ENCODE measurements around the gene TAF15. TPM values are rescaled to one million over a fixed set of nuclear protein-coding genes. Genes with fewer than 3 reads are reported as not detected.
A peak's percentile ranks its signal among the peaks of the same experiment; 100 is the strongest.

The TAF15 gene
- 100 to 1,000 TPM in 1 of 4 donors, 10 to 100 TPM in 3; 51.1 to 119 (median 90.1) TPM for total RNA-seq

- peak; percentile 94 to 98 (median 95) for DNase-seq
These were observed at the start of gene TAF15 for GRCh38 chr17:35808962-35809854. TAF15 (plus strand) TSS chr17:35809484; CDS start chr17:35809570, 86 bp downstream.

DNA sequence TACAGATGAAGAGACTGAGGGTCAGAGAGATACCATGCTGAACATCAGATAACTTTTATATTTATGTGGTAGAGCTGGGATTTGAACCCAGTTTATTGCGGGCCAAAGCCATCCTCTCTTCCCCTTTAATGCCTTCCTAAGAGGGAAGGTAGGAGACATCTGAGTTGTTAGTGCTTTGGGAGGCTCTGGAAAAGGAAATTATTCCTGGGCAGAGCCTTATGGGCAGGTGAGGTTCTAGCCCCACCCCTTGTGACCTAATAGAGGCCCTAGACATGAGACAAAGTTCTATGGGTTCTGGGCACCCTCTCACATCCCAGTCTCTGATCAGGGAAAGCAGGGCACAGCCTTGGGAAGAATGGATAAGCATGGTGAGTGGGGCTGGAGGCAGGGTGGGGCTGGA, 48.7 kb upstream of the TAF15 start, which contains the start of gene C17orf50:
Gene C17orf50 (plus strand): TSS at position 301 of the 400 bp plus-strand sequence. CDS start 55 bp downstream, at position 356.
- TF ChIP-seq CTCF (IDR thresholded peaks at IDR 0.05) (no peak), POLR2A (IDR thresholded peaks at IDR 0.05) (no peak)
- H3K27ac ChIP-seq = no peak within 1 kb of the TSS
- no peak within 1 kb of the TSS for H3K4me3 ChIP-seq
- peaks cover 0 to 19% (median 1%) of the 10 kb centered on the region in 4 donors for H3K4me1 ChIP-seq
- no peaks in the 10 kb centered on the region for H3K27me3 ChIP-seq
- DNase-seq = no peak
- H3K36me3 ChIP-seq = no peaks in the 10 kb centered on the region
- H3K9me3 ChIP-seq = no peaks in the 10 kb centered on the region

More at GRCh38 chr17:35808962-35809854, at the start of gene TAF15:
- H3K9me3 ChIP-seq = no peaks in the 10 kb centered on the region
- H3K27me3 ChIP-seq = no peaks in the 10 kb centered on the region
- peak within 1 kb of the TSS; percentile 92 to 99 (median 96) for H3K27ac ChIP-seq
- peak within 1 kb of the TSS; percentile 84 to 96 (median 96) for H3K4me3 ChIP-seq
- peak; percentile 31 to 86 (median 74) for TF ChIP-seq CTCF (IDR thresholded peaks at IDR 0.05)
- TF ChIP-seq POLR2A (IDR thresholded peaks at IDR 0.05) = peak; percentile 98 to 99
- H3K4me1 ChIP-seq = peaks cover 0 to 24% (median 6%) of the 10 kb centered on the region in 4 donors
- no peaks in the 10 kb centered on the region for H3K36me3 ChIP-seq

DNA sequence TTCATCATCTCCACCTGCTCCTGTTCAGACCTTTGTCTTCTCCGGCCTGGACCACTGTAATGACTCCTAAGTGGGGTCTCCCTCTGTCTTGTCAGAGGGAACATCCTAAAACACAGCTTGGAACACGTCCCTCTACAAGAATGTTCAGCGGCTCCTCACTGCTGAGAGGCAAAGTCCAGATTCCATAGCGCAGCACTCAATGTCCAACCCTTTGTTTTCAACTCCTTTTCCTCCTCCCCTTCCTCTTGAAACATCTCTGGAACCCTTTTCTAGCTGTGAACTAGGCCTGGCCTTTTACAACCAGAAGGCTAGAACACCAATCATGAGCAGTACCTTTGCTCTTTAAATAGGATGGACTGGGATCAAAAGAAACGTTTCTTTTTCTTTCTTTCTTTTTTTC, 47.7 kb upstream of the TAF15 start:
- no peak for DNase-seq
- no peaks in the 10 kb centered on the region for H3K36me3 ChIP-seq
- TF ChIP-seq CTCF (IDR thresholded peaks at IDR 0.05) = no peak
- no peak for TF ChIP-seq POLR2A (IDR thresholded peaks at IDR 0.05)
- peaks cover 0 to 19% (median 1%) of the 10 kb centered on the region in 4 donors for H3K4me1 ChIP-seq
- no peaks in the 10 kb centered on the region for H3K9me3 ChIP-seq
- H3K27ac ChIP-seq = no peak overlapping the region
- H3K27me3 ChIP-seq = no peaks in the 10 kb centered on the region
- no peak overlapping the region for H3K4me3 ChIP-seq

GRCh38 chr17:35763767-35764122, 45.5 kb upstream of the TAF15 start:
- TF ChIP-seq POLR2A (IDR thresholded peaks at IDR 0.05) = no peak
- TF ChIP-seq CTCF (IDR thresholded peaks at IDR 0.05) = no peak
- H3K9me3 ChIP-seq = no peaks in the 10 kb centered on the region
- H3K36me3 ChIP-seq = no peaks in the 10 kb centered on the region
- no peak for DNase-seq
- no peaks in the 10 kb centered on the region for H3K27me3 ChIP-seq
- H3K4me3 ChIP-seq = peak overlapping the region; percentile 39 to 56 (median 48)
- peaks cover 0 to 35% (median 1%) of the 10 kb centered on the region in 4 donors for H3K4me1 ChIP-seq
- peak overlapping the region in 2 of 4 donors; percentile 20 to 88 for H3K27ac ChIP-seq

GRCh38 chr17:35764123-35764991, 44.9 kb upstream of the TAF15 start:
- Histone ChIP-seq H3K9me3 (no peaks in the 10 kb centered on the region), H3K4me3 (peak overlapping the region; percentile 39 to 56 (median 48)), H3K27ac (peak overlapping the region; percentile 8 to 88 (median 16)), H3K4me1 (peaks cover 0 to 39% (median 2%) of the 10 kb centered on the region in 4 donors), H3K36me3 (no peaks in the 10 kb centered on the region), H3K27me3 (no peaks in the 10 kb centered on the region)
- TF ChIP-seq CTCF (IDR thresholded peaks at IDR 0.05) (peak; percentile 83 to 100 (median 96)), POLR2A (IDR thresholded peaks at IDR 0.05) (no peak)
- DNase-seq = peak; percentile 84 to 96 (median 95)

Data from Peyer's patch (tissue), 4 donors.